Lower lobe of right lung (tissue), 2 donors: ENCODE results near the gene ARHGAP21. TPM values are rescaled to one million over a fixed set of nuclear protein-coding genes. Genes with fewer than 3 reads are reported as not detected.

ENCODE experiments used
- ATAC-seq, 2 donors: fragments of 200-7000 bp; cut with Tn5 transposase; one replicate each; pipeline ENCODE4 v1.9.1; 2020 to 2022; ENCODE audit warnings: mild to moderate bottlenecking in 2 of 2, moderate library complexity in 2 of 2
- DNase-seq: peaks from one replicate; pipeline ENCODE4 v3.0.0-alpha.2; 2020
- H3K27ac ChIP-seq: fragments of 200-600 bp; one replicate; pipeline ENCODE4 v1.8.0; 2022
- H3K27me3 ChIP-seq: fragments of 200-600 bp; one replicate; pipeline ENCODE4 v1.8.0; 2022; ENCODE audit warnings: low read depth
- H3K36me3 ChIP-seq: fragments of 200-600 bp; one replicate; pipeline ENCODE4 v1.8.0; 2022; ENCODE audit warnings: mild to moderate bottlenecking
- H3K4me1 ChIP-seq: fragments of 200-600 bp; one replicate; pipeline ENCODE4 v1.8.0; 2022
- H3K4me3 ChIP-seq: fragments of 200-600 bp; one replicate; pipeline ENCODE4 v1.8.0; 2022; ENCODE audit warnings: mild to moderate bottlenecking
- H3K9me3 ChIP-seq: fragments of 200-600 bp; one replicate; pipeline ENCODE4 v1.8.0; 2022
- CTCF ChIP-seq: fragments of 200-600 bp; IDR thresholded peaks from one replicate; pipeline ENCODE4 v1.8.0; 2022; ENCODE audit warnings: antibody characterized with exemption, mild to moderate bottlenecking
- intact Hi-C: fragments of 100-400 bp; cut with DNase I; formaldehyde crosslinking; loops from one replicate; pipeline ENCODE4 v1.11.0; 2022
- total RNA-seq: library from RNA; stranded (reverse); fragmentation: NEBNext Ultra II Directional; extraction: Animal tissue kit (Norgen Biotek cat#: 25700); gene quantifications from one replicate; pipeline ENCODE4 v1.2.1, GENCODE V29; 2021
- donor health status: DM: no; HTN: yes; CAD: no; lungs with severe emphysema.

Gene ARHGAP21
- total RNA-seq, 1 donor from 2014 or later: 83.1 TPM

DNA sequence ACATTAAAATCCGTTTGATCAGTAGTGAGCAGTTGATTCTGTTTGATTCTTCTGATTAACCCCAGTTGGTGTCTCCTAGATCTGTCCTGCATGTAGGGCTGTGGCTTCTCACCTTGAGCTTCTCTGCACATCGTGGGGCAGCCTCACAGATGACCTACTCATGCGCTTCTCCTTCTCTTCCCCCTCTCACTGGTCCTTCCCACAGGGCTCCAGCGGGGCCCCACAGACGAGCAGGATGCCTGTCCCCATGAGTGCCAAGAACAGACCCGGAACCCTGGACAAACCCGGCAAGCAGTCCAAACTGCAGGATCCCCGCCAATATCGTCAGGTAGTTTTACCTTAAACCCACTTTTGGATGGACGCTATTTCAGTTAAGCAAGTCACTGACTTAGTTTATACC is 178.9 kb downstream of the ARHGAP21 start:
- ATAC-seq: no peak
- intact Hi-C loops: no loop called here
- no peak for TF ChIP-seq CTCF
- Histone ChIP-seq H3K27ac (no peak overlapping the region), H3K4me1 (no peaks in the 10 kb centered on the region), H3K9me3 (no peaks in the 10 kb centered on the region), H3K4me3 (no peak overlapping the region), H3K27me3 (no peaks in the 10 kb centered on the region), H3K36me3 (peaks cover 53% of the 10 kb centered on the region)
- no peak for DNase-seq

DNA sequence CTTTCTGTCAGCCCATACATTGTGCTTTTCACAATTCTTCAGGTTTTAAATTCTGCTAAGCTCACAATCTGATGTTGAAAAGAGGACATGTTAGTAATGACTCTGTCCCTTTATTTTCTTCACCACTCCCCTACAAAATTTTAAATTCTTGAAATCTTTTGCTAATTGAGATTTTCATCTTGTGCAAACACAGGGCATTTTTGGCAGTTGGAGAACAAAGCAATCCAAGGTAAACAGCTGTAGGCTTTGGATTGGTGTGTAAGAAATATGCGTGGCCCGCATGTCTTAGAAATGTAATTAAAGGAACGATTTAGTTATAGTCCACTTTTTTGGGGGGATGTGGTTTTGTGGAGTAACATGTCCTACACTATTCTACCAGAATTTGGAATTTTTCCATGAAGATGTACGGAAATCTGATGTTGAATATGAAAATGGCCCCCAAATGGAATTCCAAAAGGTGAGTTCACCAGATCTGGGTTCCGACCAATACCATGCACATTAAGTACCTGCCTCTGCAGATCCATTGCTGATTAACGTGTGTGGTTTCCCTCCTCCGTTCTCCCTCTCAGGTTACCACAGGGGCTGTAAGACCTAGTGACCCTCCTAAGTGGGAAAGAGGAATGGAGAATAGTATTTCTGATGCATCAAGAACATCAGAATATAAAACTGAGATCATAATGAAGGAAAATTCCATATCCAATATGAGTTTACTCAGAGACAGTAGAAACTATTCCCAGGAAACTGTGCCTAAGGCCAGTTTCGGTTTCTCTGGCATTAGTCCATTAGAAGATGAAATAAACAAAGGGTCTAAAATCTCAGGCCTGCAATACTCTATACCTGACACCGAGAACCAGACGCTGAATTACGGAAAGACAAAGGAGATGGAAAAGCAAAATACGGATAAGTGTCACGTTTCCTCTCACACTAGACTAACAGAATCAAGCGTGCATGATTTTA is 181.1 kb downstream of the ARHGAP21 start:
- H3K27me3 ChIP-seq: no peaks in the 10 kb centered on the region
- TF ChIP-seq CTCF: no peak
- intact Hi-C loops: no loop called here
- H3K9me3 ChIP-seq: no peaks in the 10 kb centered on the region
- H3K36me3 ChIP-seq: peaks cover 65% of the 10 kb centered on the region
- H3K27ac ChIP-seq: no peak overlapping the region
- ATAC-seq (no peak), DNase-seq (no peak)
- no peak overlapping the region for H3K4me3 ChIP-seq
- H3K4me1 ChIP-seq: no peaks in the 10 kb centered on the region

- DNase-seq (no peak), ATAC-seq (no peak)
- Histone ChIP-seq H3K27ac (no peak overlapping the region), H3K36me3 (peaks cover 72% of the 10 kb centered on the region), H3K4me3 (no peak overlapping the region), H3K9me3 (no peaks in the 10 kb centered on the region), H3K4me1 (no peaks in the 10 kb centered on the region), H3K27me3 (no peaks in the 10 kb centered on the region)
- no peak for TF ChIP-seq CTCF
- intact Hi-C loops: no loop called here
These were observed 182.4 kb downstream of the ARHGAP21 start for GRCh38 chr10:24541239-24541753.

- Histone ChIP-seq H3K4me1 (no peaks in the 10 kb centered on the region), H3K27me3 (no peaks in the 10 kb centered on the region), H3K27ac (no peak overlapping the region), H3K4me3 (no peak overlapping the region), H3K9me3 (no peaks in the 10 kb centered on the region), H3K36me3 (peaks cover 69% of the 10 kb centered on the region)
- DNase-seq (no peak), ATAC-seq (no peak)
- intact Hi-C loops: no loop called here
- TF ChIP-seq CTCF: no peak
These were observed 187.1 kb downstream of the ARHGAP21 start for GRCh38 chr10:24536636-24537035.

DNA sequence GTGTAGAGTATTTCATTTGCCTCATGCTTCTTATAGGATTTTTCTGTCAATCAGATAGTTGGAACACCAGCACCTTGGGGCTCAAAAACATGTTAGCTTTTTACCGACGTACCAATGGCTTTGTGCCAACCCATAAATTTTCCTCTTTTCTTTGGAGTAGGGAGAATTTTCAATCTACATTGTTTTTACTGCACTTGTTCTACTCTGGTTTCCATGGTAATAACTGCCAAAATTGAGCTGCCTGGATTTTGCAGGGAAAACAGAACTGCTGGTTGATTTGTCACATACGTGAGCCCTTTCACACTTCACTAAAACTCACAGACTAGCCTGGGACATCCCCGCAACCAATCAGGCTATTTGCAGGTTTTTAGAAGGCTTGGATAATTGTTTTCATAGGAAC is 189.7 kb downstream of the ARHGAP21 start:
- Histone ChIP-seq H3K36me3 (peaks cover 73% of the 10 kb centered on the region), H3K27me3 (no peaks in the 10 kb centered on the region), H3K4me3 (no peak overlapping the region), H3K9me3 (no peaks in the 10 kb centered on the region), H3K4me1 (no peaks in the 10 kb centered on the region), H3K27ac (no peak overlapping the region)
- intact Hi-C loops: no loop called here
- DNase-seq (no peak), ATAC-seq (no peak)
- no peak for TF ChIP-seq CTCF

Other genes starting within 250 kb of the ARHGAP21 start
- gene PRTFDC1, start 228.7 kb upstream of the ARHGAP21 start, total RNA-seq: 3.8 TPM